GM23338 (cell line): ENCODE results near the gene ABHD6. TPM values are rescaled to one million over a fixed set of nuclear protein-coding genes. Genes with fewer than 3 reads are reported as not detected.

Source experiments
- ATAC-seq: fragments of 200-7000 bp; cut with Tn5 transposase; 3 replicates; pipeline ENCODE4 v1.9.1; 2020
- DNase-seq: peaks from one replicate; pipeline ENCODE4 v3.0.0-alpha.2; 2015; ENCODE audit warnings: low spot score
- H2AFZ ChIP-seq: fragments of 200-600 bp; sonication (generic); 2 replicates; pipeline ENCODE4 v1.8.0; 2016; ENCODE audit warnings: antibody characterized with exemption, mild to moderate bottlenecking, moderate library complexity
- H3F3A ChIP-seq: fragments of 200-600 bp; sonication (generic); replicated peaks from 2 replicates; pipeline ENCODE4 v1.8.0; 2017; ENCODE audit warnings: antibody characterized with exemption, mixed run types, low read depth
- H3K27ac ChIP-seq: fragments of 200-600 bp; sonication (generic); 2 replicates; pipeline ENCODE4 v1.6.1; 2016; ENCODE audit warnings: low read depth
- H3K27me3 ChIP-seq: fragments of 200-600 bp; sonication (generic); 2 replicates; pipeline ENCODE4 v1.8.0; 2016; ENCODE audit warnings: mild to moderate bottlenecking, mixed run types, moderate library complexity; ENCODE audit not compliant: insufficient read depth
- H3K36me3 ChIP-seq: fragments of 200-600 bp; sonication (generic); 2 replicates; pipeline ENCODE4 v1.8.0; 2016; ENCODE audit warnings: mild to moderate bottlenecking; ENCODE audit not compliant: insufficient read depth
- H3K4me1 ChIP-seq: fragments of 200-600 bp; sonication (generic); 2 replicates; pipeline ENCODE4 v1.8.0; 2016; ENCODE audit warnings: mild to moderate bottlenecking, moderate library complexity; ENCODE audit not compliant: insufficient read depth
- H3K4me2 ChIP-seq: fragments of 200-600 bp; sonication (generic); 2 replicates; pipeline ENCODE4 v1.7.1; 2017; ENCODE audit warnings: mixed run types
- H3K4me3 ChIP-seq: fragments of 200-600 bp; sonication (generic); 2 replicates; pipeline ENCODE4 v1.6.1; 2016; ENCODE audit warnings: mixed run types
- H3K79me2 ChIP-seq: fragments of 200-600 bp; sonication (generic); replicated peaks from 2 replicates; pipeline ENCODE4 v1.8.0; 2017; ENCODE audit warnings: mild to moderate bottlenecking; ENCODE audit not compliant: insufficient read depth
- H3K9me2 ChIP-seq: fragments of 200-600 bp; sonication (generic); 2 replicates; pipeline ENCODE4 v1.8.0; 2017; ENCODE audit not compliant: insufficient read depth
- H4K20me1 ChIP-seq: fragments of 200-600 bp; sonication (generic); replicated peaks from 2 replicates; pipeline ENCODE4 v1.8.0; 2017; ENCODE audit warnings: mild to moderate bottlenecking; ENCODE audit not compliant: insufficient read depth
- H3K27ac Mint-ChIP-seq: 2 replicates; pipeline ENCODE4 v1.8.0; 2020; ENCODE audit warnings: inconsistent platforms, mild to moderate bottlenecking, moderate library complexity, mixed read lengths
- H3K27me3 Mint-ChIP-seq: 3 replicates; pipeline ENCODE4 v1.8.0; 2022; ENCODE audit warnings: low read depth, mild to moderate bottlenecking, moderate library complexity, mixed read lengths, inconsistent platforms; ENCODE audit not compliant: insufficient read depth, poor library complexity
- H3K36me3 Mint-ChIP-seq: 3 replicates; pipeline ENCODE4 v1.8.0; 2021; ENCODE audit warnings: low read depth, mild to moderate bottlenecking, inconsistent platforms, moderate library complexity, mixed read lengths
- H3K4me1 Mint-ChIP-seq: 3 replicates; pipeline ENCODE4 v1.8.0; 2020; ENCODE audit warnings: mild to moderate bottlenecking, inconsistent platforms, mixed read lengths
- H3K4me3 Mint-ChIP-seq: 3 replicates; pipeline ENCODE4 v1.8.0; 2021; ENCODE audit warnings: moderate library complexity, mild to moderate bottlenecking, inconsistent platforms, mixed read lengths
- H3K9me3 Mint-ChIP-seq: 3 replicates; pipeline ENCODE4 v1.8.0; 2020; ENCODE audit warnings: moderate library complexity, mild to moderate bottlenecking, inconsistent platforms, mixed read lengths
- CREB1 ChIP-seq: fragments of 250-450 bp; sonication (Bioruptor Pico); IDR thresholded peaks from 2 replicates; pipeline ENCODE4 v1.5.0; 2020; ENCODE audit warnings: low read depth, mild to moderate bottlenecking, moderate library complexity
- EZH2 ChIP-seq: fragments of 200-600 bp; sonication (generic); IDR thresholded peaks from one replicate; pipeline ENCODE4 v1.8.0; 2017; ENCODE audit warnings: antibody characterized with exemption, mild to moderate bottlenecking, low read depth; ENCODE audit not compliant: unreplicated experiment
- EZH2phosphoT487 ChIP-seq: fragments of 200-600 bp; sonication (generic); IDR thresholded peaks from one replicate; pipeline ENCODE4 v1.8.1; 2018; ENCODE audit warnings: antibody characterized with exemption; ENCODE audit not compliant: unreplicated experiment
- JUNB ChIP-seq: IDR thresholded peaks from one replicate; pipeline ENCODE4 v1.6.1; 2016; ENCODE audit warnings: antibody characterized with exemption; ENCODE audit not compliant: unreplicated experiment
- NANOG ChIP-seq: IDR thresholded peaks from 2 replicates; pipeline ENCODE4 v1.6.1; 2016; ENCODE audit warnings: antibody characterized with exemption, borderline replicate concordance
- POLR2AphosphoS5 ChIP-seq: IDR thresholded peaks from 2 replicates; pipeline ENCODE4 v1.6.1; 2016; ENCODE audit warnings: antibody characterized with exemption, low read depth
- STAT1 ChIP-seq: IDR thresholded peaks from one replicate; pipeline ENCODE4 v1.6.1; 2016; ENCODE audit warnings: antibody characterized with exemption; ENCODE audit not compliant: unreplicated experiment
- ZNF114 ChIP-seq: fragments of 250-450 bp; sonication (Bioruptor Pico); IDR thresholded peaks from 2 replicates; pipeline ENCODE4 v1.5.0; 2020; ENCODE audit warnings: mild to moderate bottlenecking, moderate library complexity
- ZNF331 ChIP-seq: fragments of 250-450 bp; sonication (Bioruptor Pico); IDR thresholded peaks from 2 replicates; pipeline ENCODE4 v1.5.0; 2020; ENCODE audit warnings: low read depth, mild to moderate bottlenecking, moderate library complexity
- polyA plus RNA-seq: library from polyadenylated mRNA; unstranded; fragments of >200 nt; fragmentation: Nextera tagmentation; extraction: Ambion mirVana; gene quantifications from 2 replicates; pipeline ENCODE4 v1.2.1, GENCODE V29; 2016
- total RNA-seq: library from RNA; depleted of rRNA; stranded (reverse); fragments of >200 nt; shearing (Covaris generic); gene quantifications from 2 replicates; pipeline ENCODE4 v1.2.3, GENCODE V29; 2014
- TF ChIP-seq, protein P1 (sequence below): fragments of 250-450 bp; sonication (Bioruptor Pico); IDR thresholded peaks from 2 replicates; pipeline ENCODE4 v1.5.0; 2020; ENCODE audit warnings: mild to moderate bottlenecking, moderate library complexity
- TF ChIP-seq, protein P2 (sequence below), 2 experiments: fragments of 200-600 bp in 1 of 2; sonication (generic) in 1 of 2; conservative IDR thresholded peaks; 2 replicates each; pipeline versions ENCODE4 v1.5.1 to v1.6.1; 2016 to 2017; ENCODE audit warnings: antibody characterized with exemption in 2 of 2, low read depth in 2 of 2, mild to moderate bottlenecking in 2 of 2, moderate library complexity in 1 of 2

The ABHD6 gene
- total and polyA plus RNA-seq, 2 experiments from 2014 or later: 3.7 to 5.5 TPM

DNA sequence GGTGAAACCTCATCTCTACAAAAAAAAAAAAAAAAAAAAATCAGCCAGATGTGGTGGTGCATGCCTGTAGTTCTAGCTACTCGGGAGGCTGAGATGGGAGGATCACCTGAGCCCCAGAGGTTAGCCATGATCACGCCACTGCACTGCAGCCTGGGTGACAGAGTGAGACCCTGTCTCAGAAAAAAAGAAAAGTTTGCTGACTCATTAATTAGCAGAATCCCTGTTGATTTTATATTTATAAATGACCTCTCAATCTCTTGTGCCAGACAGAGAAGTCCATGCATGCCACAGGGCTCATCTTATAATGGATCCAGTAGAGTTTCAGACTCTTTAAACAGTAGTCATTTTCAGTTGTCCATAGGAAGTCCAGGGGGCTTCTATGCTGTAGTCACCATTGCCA is 32.9 kb downstream of the ABHD6 start (continued):
- TF ChIP-seq, protein P1, sequence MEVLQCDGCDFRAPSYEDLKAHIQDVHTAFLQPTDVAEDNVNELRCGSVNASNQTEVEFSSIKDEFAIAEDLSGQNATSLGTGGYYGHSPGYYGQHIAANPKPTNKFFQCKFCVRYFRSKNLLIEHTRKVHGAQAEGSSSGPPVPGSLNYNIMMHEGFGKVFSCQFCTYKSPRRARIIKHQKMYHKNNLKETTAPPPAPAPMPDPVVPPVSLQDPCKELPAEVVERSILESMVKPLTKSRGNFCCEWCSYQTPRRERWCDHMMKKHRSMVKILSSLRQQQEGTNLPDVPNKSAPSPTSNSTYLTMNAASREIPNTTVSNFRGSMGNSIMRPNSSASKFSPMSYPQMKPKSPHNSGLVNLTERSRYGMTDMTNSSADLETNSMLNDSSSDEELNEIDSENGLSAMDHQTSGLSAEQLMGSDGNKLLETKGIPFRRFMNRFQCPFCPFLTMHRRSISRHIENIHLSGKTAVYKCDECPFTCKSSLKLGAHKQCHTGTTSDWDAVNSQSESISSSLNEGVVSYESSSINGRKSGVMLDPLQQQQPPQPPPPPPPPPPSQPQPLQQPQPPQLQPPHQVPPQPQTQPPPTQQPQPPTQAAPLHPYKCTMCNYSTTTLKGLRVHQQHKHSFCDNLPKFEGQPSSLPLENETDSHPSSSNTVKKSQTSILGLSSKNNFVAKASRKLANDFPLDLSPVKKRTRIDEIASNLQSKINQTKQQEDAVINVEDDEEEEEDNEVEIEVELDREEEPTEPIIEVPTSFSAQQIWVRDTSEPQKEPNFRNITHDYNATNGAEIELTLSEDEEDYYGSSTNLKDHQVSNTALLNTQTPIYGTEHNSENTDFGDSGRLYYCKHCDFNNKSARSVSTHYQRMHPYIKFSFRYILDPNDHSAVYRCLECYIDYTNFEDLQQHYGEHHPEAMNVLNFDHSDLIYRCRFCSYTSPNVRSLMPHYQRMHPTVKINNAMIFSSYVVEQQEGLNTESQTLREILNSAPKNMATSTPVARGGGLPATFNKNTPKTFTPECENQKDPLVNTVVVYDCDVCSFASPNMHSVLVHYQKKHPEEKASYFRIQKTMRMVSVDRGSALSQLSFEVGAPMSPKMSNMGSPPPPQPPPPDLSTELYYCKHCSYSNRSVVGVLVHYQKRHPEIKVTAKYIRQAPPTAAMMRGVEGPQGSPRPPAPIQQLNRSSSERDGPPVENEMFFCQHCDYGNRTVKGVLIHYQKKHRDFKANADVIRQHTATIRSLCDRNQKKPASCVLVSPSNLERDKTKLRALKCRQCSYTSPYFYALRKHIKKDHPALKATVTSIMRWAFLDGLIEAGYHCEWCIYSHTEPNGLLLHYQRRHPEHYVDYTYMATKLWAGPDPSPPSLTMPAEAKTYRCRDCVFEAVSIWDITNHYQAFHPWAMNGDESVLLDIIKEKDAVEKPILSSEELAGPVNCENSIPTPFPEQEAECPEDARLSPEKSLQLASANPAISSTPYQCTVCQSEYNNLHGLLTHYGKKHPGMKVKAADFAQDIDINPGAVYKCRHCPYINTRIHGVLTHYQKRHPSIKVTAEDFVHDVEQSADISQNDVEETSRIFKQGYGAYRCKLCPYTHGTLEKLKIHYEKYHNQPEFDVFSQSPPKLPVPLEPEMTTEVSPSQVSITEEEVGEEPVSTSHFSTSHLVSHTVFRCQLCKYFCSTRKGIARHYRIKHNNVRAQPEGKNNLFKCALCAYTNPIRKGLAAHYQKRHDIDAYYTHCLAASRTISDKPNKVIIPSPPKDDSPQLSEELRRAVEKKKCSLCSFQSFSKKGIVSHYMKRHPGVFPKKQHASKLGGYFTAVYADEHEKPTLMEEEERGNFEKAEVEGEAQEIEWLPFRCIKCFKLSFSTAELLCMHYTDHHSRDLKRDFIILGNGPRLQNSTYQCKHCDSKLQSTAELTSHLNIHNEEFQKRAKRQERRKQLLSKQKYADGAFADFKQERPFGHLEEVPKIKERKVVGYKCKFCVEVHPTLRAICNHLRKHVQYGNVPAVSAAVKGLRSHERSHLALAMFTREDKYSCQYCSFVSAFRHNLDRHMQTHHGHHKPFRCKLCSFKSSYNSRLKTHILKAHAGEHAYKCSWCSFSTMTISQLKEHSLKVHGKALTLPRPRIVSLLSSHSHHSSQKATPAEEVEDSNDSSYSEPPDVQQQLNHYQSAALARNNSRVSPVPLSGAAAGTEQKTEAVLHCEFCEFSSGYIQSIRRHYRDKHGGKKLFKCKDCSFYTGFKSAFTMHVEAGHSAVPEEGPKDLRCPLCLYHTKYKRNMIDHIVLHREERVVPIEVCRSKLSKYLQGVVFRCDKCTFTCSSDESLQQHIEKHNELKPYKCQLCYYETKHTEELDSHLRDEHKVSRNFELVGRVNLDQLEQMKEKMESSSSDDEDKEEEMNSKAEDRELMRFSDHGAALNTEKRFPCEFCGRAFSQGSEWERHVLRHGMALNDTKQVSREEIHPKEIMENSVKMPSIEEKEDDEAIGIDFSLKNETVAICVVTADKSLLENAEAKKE: no peak
- TF ChIP-seq JUNB: no peak
- TF ChIP-seq, protein P2, sequence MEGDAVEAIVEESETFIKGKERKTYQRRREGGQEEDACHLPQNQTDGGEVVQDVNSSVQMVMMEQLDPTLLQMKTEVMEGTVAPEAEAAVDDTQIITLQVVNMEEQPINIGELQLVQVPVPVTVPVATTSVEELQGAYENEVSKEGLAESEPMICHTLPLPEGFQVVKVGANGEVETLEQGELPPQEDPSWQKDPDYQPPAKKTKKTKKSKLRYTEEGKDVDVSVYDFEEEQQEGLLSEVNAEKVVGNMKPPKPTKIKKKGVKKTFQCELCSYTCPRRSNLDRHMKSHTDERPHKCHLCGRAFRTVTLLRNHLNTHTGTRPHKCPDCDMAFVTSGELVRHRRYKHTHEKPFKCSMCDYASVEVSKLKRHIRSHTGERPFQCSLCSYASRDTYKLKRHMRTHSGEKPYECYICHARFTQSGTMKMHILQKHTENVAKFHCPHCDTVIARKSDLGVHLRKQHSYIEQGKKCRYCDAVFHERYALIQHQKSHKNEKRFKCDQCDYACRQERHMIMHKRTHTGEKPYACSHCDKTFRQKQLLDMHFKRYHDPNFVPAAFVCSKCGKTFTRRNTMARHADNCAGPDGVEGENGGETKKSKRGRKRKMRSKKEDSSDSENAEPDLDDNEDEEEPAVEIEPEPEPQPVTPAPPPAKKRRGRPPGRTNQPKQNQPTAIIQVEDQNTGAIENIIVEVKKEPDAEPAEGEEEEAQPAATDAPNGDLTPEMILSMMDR (conservative IDR thresholded peaks at IDR 0.05; ENCODE audit: low read depth in 2 of 2): no peak

DNA sequence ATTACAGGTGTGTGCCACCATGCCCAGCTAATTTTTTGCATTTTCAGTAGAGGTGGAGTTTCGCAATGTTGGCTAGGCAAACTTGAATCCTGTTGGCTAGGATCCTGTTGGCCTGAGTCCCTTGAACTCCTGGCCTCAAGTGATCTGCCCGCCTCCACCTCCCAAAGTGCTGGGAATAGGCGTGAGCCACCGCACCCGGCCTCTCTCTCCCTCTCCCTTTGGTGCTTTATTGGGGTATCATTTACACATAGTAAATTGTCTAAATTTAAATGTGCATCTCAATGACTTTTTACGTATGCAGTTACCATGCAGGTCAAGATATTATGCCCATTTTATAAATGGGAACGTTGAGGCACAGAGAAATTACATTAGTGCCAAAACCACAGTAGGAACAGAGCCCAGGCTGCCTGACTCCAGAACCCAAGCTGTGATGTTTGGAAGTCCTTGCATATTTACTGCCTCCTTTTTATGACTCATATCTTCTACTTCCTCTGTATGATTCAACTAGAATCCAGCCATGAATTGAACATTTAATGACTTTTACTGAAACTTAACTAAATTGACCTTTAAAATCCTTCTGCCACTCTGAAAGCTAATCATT is 34.4 kb downstream of the ABHD6 start:
- H3K4me3 Mint-ChIP-seq: no peak overlapping the region
- peaks cover 3% of the 10 kb centered on the region; the same call in 2 of the 3 replicates for H3K9me3 Mint-ChIP-seq
- no peak overlapping the region for H3K27ac Mint-ChIP-seq
- no peaks in the 10 kb centered on the region for H3K4me1 ChIP-seq
- no peaks in the 10 kb centered on the region for H3K27me3 Mint-ChIP-seq
- H3K36me3 Mint-ChIP-seq: peaks cover 7% of the 10 kb centered on the region; the same call in 2 of the 3 replicates
- no peaks in the 10 kb centered on the region for H3K27me3 ChIP-seq
- H3K36me3 ChIP-seq: no peaks in the 10 kb centered on the region
- no peaks in the 10 kb centered on the region for H3K4me1 Mint-ChIP-seq
- no peak for DNase-seq
- no peak overlapping the region for H3K4me2 ChIP-seq
- H3K79me2 ChIP-seq: no peaks in the 10 kb centered on the region
- ATAC-seq: no peak
- no peaks in the 10 kb centered on the region for H3F3A ChIP-seq
- H3K27ac ChIP-seq: no peak overlapping the region
- no peaks in the 10 kb centered on the region for H4K20me1 ChIP-seq
- H3K4me3 ChIP-seq: no peak overlapping the region
- no peak overlapping the region for H2AFZ ChIP-seq
- peaks cover 5% of the 10 kb centered on the region; the same call in 1 of the 2 replicates for H3K9me2 ChIP-seq
- TF ChIP-seq EZH2phosphoT487: no peak
- TF ChIP-seq ZNF331 (CRISPR knock-in tag): no peak
- TF ChIP-seq POLR2AphosphoS5: no peak
- TF ChIP-seq EZH2: no peak
- TF ChIP-seq, protein P2 (conservative IDR thresholded peaks at IDR 0.05; ENCODE audit: low read depth in 2 of 2): no peak
- TF ChIP-seq ZNF114 (CRISPR knock-in tag): no peak
- no peak for TF ChIP-seq CREB1 (CRISPR knock-in tag)
- no peak for TF ChIP-seq NANOG
- TF ChIP-seq STAT1: no peak
